GM23338 (cell line): ENCODE results near the gene BRF1. TPM values are rescaled to one million over a fixed set of nuclear protein-coding genes. Genes with fewer than 3 reads are reported as not detected.
A peak's percentile ranks its signal among the peaks of the same experiment; 100 is the strongest.

ENCODE experiments used
- ATAC-seq: fragments of 200-7000 bp; cut with Tn5 transposase; 3 replicates; pipeline ENCODE4 v1.9.1; 2020
- DNase-seq: peaks from one replicate; pipeline ENCODE4 v3.0.0-alpha.2; 2015; ENCODE audit warnings: low spot score
- H2AFZ ChIP-seq: fragments of 200-600 bp; sonication (generic); 2 replicates; pipeline ENCODE4 v1.8.0; 2016; ENCODE audit warnings: antibody characterized with exemption, mild to moderate bottlenecking, moderate library complexity
- H3F3A ChIP-seq: fragments of 200-600 bp; sonication (generic); replicated peaks from 2 replicates; pipeline ENCODE4 v1.8.0; 2017; ENCODE audit warnings: antibody characterized with exemption, mixed run types, low read depth
- H3K27ac ChIP-seq: fragments of 200-600 bp; sonication (generic); 2 replicates; pipeline ENCODE4 v1.6.1; 2016; ENCODE audit warnings: low read depth
- H3K27me3 ChIP-seq: fragments of 200-600 bp; sonication (generic); 2 replicates; pipeline ENCODE4 v1.8.0; 2016; ENCODE audit warnings: mild to moderate bottlenecking, mixed run types, moderate library complexity; ENCODE audit not compliant: insufficient read depth
- H3K36me3 ChIP-seq: fragments of 200-600 bp; sonication (generic); 2 replicates; pipeline ENCODE4 v1.8.0; 2016; ENCODE audit warnings: mild to moderate bottlenecking; ENCODE audit not compliant: insufficient read depth
- H3K4me1 ChIP-seq: fragments of 200-600 bp; sonication (generic); 2 replicates; pipeline ENCODE4 v1.8.0; 2016; ENCODE audit warnings: mild to moderate bottlenecking, moderate library complexity; ENCODE audit not compliant: insufficient read depth
- H3K4me2 ChIP-seq: fragments of 200-600 bp; sonication (generic); 2 replicates; pipeline ENCODE4 v1.7.1; 2017; ENCODE audit warnings: mixed run types
- H3K4me3 ChIP-seq: fragments of 200-600 bp; sonication (generic); 2 replicates; pipeline ENCODE4 v1.6.1; 2016; ENCODE audit warnings: mixed run types
- H3K79me2 ChIP-seq: fragments of 200-600 bp; sonication (generic); replicated peaks from 2 replicates; pipeline ENCODE4 v1.8.0; 2017; ENCODE audit warnings: mild to moderate bottlenecking; ENCODE audit not compliant: insufficient read depth
- H3K9me2 ChIP-seq: fragments of 200-600 bp; sonication (generic); 2 replicates; pipeline ENCODE4 v1.8.0; 2017; ENCODE audit not compliant: insufficient read depth
- H4K20me1 ChIP-seq: fragments of 200-600 bp; sonication (generic); replicated peaks from 2 replicates; pipeline ENCODE4 v1.8.0; 2017; ENCODE audit warnings: mild to moderate bottlenecking; ENCODE audit not compliant: insufficient read depth
- H3K27ac Mint-ChIP-seq: 2 replicates; pipeline ENCODE4 v1.8.0; 2020; ENCODE audit warnings: inconsistent platforms, mild to moderate bottlenecking, moderate library complexity, mixed read lengths
- H3K27me3 Mint-ChIP-seq: 3 replicates; pipeline ENCODE4 v1.8.0; 2022; ENCODE audit warnings: low read depth, mild to moderate bottlenecking, moderate library complexity, mixed read lengths, inconsistent platforms; ENCODE audit not compliant: insufficient read depth, poor library complexity
- H3K36me3 Mint-ChIP-seq: 3 replicates; pipeline ENCODE4 v1.8.0; 2021; ENCODE audit warnings: low read depth, mild to moderate bottlenecking, inconsistent platforms, moderate library complexity, mixed read lengths
- H3K4me1 Mint-ChIP-seq: 3 replicates; pipeline ENCODE4 v1.8.0; 2020; ENCODE audit warnings: mild to moderate bottlenecking, inconsistent platforms, mixed read lengths
- H3K4me3 Mint-ChIP-seq: 3 replicates; pipeline ENCODE4 v1.8.0; 2021; ENCODE audit warnings: moderate library complexity, mild to moderate bottlenecking, inconsistent platforms, mixed read lengths
- H3K9me3 Mint-ChIP-seq: 3 replicates; pipeline ENCODE4 v1.8.0; 2020; ENCODE audit warnings: moderate library complexity, mild to moderate bottlenecking, inconsistent platforms, mixed read lengths
- CREB1 ChIP-seq: fragments of 250-450 bp; sonication (Bioruptor Pico); IDR thresholded peaks from 2 replicates; pipeline ENCODE4 v1.5.0; 2020; ENCODE audit warnings: low read depth, mild to moderate bottlenecking, moderate library complexity
- ETS1 ChIP-seq: IDR thresholded peaks from 2 replicates; pipeline ENCODE4 v1.6.1; 2016; ENCODE audit warnings: antibody characterized with exemption
- EZH2 ChIP-seq: fragments of 200-600 bp; sonication (generic); IDR thresholded peaks from one replicate; pipeline ENCODE4 v1.8.0; 2017; ENCODE audit warnings: antibody characterized with exemption, mild to moderate bottlenecking, low read depth; ENCODE audit not compliant: unreplicated experiment
- EZH2phosphoT487 ChIP-seq: fragments of 200-600 bp; sonication (generic); IDR thresholded peaks from one replicate; pipeline ENCODE4 v1.8.1; 2018; ENCODE audit warnings: antibody characterized with exemption; ENCODE audit not compliant: unreplicated experiment
- JUNB ChIP-seq: IDR thresholded peaks from one replicate; pipeline ENCODE4 v1.6.1; 2016; ENCODE audit warnings: antibody characterized with exemption; ENCODE audit not compliant: unreplicated experiment
- NANOG ChIP-seq: IDR thresholded peaks from 2 replicates; pipeline ENCODE4 v1.6.1; 2016; ENCODE audit warnings: antibody characterized with exemption, borderline replicate concordance
- POLR2AphosphoS5 ChIP-seq: IDR thresholded peaks from 2 replicates; pipeline ENCODE4 v1.6.1; 2016; ENCODE audit warnings: antibody characterized with exemption, low read depth
- STAT1 ChIP-seq: IDR thresholded peaks from one replicate; pipeline ENCODE4 v1.6.1; 2016; ENCODE audit warnings: antibody characterized with exemption; ENCODE audit not compliant: unreplicated experiment
- ZNF114 ChIP-seq: fragments of 250-450 bp; sonication (Bioruptor Pico); IDR thresholded peaks from 2 replicates; pipeline ENCODE4 v1.5.0; 2020; ENCODE audit warnings: mild to moderate bottlenecking, moderate library complexity
- ZNF331 ChIP-seq: fragments of 250-450 bp; sonication (Bioruptor Pico); IDR thresholded peaks from 2 replicates; pipeline ENCODE4 v1.5.0; 2020; ENCODE audit warnings: low read depth, mild to moderate bottlenecking, moderate library complexity
- polyA plus RNA-seq: library from polyadenylated mRNA; unstranded; fragments of >200 nt; fragmentation: Nextera tagmentation; extraction: Ambion mirVana; gene quantifications from 2 replicates; pipeline ENCODE4 v1.2.1, GENCODE V29; 2016
- total RNA-seq: library from RNA; depleted of rRNA; stranded (reverse); fragments of >200 nt; shearing (Covaris generic); gene quantifications from 2 replicates; pipeline ENCODE4 v1.2.3, GENCODE V29; 2014
- TF ChIP-seq, protein P1 (sequence below): fragments of 250-450 bp; sonication (Bioruptor Pico); IDR thresholded peaks from 2 replicates; pipeline ENCODE4 v1.5.0; 2020; ENCODE audit warnings: mild to moderate bottlenecking, moderate library complexity
- TF ChIP-seq, protein P2 (sequence below), 2 experiments: fragments of 200-600 bp in 1 of 2; sonication (generic) in 1 of 2; conservative IDR thresholded peaks; 2 replicates each; pipeline versions ENCODE4 v1.5.1 to v1.6.1; 2016 to 2017; ENCODE audit warnings: antibody characterized with exemption in 2 of 2, low read depth in 2 of 2, mild to moderate bottlenecking in 2 of 2, moderate library complexity in 1 of 2
- TF ChIP-seq, protein P3 (sequence below): IDR thresholded peaks from one replicate; pipeline ENCODE4 v1.6.1; 2018; ENCODE audit warnings: antibody characterized with exemption; ENCODE audit not compliant: unreplicated experiment

BRF1 gene
- total and polyA plus RNA-seq, 2 experiments from 2014 or later = 8.6 to 29.9 TPM

- H3K4me3 Mint-ChIP-seq = peak overlapping the region; percentile 78; the same call in 2 of the 3 replicates
- Histone ChIP-seq H3K36me3 (no peaks in the 10 kb centered on the region), H4K20me1 (peaks cover 6% of the 10 kb centered on the region), H2AFZ (no peak overlapping the region), H3K4me3 (no peak overlapping the region), H3K79me2 (peaks cover 8% of the 10 kb centered on the region; the same call in 1 of the 2 replicates), H3K9me2 (no peaks in the 10 kb centered on the region), H3F3A (0 out of 2 replicates have a peak, but pooled peaks cover 15% of the 10 kb centered on the region), H3K27ac (no peak overlapping the region), H3K4me1 (no peaks in the 10 kb centered on the region), H3K4me2 (no peak overlapping the region), H3K27me3 (no peaks in the 10 kb centered on the region)
- no peak for TF ChIP-seq STAT1
- TF ChIP-seq, protein P1, sequence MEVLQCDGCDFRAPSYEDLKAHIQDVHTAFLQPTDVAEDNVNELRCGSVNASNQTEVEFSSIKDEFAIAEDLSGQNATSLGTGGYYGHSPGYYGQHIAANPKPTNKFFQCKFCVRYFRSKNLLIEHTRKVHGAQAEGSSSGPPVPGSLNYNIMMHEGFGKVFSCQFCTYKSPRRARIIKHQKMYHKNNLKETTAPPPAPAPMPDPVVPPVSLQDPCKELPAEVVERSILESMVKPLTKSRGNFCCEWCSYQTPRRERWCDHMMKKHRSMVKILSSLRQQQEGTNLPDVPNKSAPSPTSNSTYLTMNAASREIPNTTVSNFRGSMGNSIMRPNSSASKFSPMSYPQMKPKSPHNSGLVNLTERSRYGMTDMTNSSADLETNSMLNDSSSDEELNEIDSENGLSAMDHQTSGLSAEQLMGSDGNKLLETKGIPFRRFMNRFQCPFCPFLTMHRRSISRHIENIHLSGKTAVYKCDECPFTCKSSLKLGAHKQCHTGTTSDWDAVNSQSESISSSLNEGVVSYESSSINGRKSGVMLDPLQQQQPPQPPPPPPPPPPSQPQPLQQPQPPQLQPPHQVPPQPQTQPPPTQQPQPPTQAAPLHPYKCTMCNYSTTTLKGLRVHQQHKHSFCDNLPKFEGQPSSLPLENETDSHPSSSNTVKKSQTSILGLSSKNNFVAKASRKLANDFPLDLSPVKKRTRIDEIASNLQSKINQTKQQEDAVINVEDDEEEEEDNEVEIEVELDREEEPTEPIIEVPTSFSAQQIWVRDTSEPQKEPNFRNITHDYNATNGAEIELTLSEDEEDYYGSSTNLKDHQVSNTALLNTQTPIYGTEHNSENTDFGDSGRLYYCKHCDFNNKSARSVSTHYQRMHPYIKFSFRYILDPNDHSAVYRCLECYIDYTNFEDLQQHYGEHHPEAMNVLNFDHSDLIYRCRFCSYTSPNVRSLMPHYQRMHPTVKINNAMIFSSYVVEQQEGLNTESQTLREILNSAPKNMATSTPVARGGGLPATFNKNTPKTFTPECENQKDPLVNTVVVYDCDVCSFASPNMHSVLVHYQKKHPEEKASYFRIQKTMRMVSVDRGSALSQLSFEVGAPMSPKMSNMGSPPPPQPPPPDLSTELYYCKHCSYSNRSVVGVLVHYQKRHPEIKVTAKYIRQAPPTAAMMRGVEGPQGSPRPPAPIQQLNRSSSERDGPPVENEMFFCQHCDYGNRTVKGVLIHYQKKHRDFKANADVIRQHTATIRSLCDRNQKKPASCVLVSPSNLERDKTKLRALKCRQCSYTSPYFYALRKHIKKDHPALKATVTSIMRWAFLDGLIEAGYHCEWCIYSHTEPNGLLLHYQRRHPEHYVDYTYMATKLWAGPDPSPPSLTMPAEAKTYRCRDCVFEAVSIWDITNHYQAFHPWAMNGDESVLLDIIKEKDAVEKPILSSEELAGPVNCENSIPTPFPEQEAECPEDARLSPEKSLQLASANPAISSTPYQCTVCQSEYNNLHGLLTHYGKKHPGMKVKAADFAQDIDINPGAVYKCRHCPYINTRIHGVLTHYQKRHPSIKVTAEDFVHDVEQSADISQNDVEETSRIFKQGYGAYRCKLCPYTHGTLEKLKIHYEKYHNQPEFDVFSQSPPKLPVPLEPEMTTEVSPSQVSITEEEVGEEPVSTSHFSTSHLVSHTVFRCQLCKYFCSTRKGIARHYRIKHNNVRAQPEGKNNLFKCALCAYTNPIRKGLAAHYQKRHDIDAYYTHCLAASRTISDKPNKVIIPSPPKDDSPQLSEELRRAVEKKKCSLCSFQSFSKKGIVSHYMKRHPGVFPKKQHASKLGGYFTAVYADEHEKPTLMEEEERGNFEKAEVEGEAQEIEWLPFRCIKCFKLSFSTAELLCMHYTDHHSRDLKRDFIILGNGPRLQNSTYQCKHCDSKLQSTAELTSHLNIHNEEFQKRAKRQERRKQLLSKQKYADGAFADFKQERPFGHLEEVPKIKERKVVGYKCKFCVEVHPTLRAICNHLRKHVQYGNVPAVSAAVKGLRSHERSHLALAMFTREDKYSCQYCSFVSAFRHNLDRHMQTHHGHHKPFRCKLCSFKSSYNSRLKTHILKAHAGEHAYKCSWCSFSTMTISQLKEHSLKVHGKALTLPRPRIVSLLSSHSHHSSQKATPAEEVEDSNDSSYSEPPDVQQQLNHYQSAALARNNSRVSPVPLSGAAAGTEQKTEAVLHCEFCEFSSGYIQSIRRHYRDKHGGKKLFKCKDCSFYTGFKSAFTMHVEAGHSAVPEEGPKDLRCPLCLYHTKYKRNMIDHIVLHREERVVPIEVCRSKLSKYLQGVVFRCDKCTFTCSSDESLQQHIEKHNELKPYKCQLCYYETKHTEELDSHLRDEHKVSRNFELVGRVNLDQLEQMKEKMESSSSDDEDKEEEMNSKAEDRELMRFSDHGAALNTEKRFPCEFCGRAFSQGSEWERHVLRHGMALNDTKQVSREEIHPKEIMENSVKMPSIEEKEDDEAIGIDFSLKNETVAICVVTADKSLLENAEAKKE (CRISPR knock-in tag) = no peak
- TF ChIP-seq JUNB = no peak
- no peak for TF ChIP-seq ZNF331
- no peak for TF ChIP-seq ZNF114 (CRISPR knock-in tag)
- TF ChIP-seq EZH2phosphoT487 = no peak
- TF ChIP-seq CREB1 = no peak
- TF ChIP-seq, protein P2, sequence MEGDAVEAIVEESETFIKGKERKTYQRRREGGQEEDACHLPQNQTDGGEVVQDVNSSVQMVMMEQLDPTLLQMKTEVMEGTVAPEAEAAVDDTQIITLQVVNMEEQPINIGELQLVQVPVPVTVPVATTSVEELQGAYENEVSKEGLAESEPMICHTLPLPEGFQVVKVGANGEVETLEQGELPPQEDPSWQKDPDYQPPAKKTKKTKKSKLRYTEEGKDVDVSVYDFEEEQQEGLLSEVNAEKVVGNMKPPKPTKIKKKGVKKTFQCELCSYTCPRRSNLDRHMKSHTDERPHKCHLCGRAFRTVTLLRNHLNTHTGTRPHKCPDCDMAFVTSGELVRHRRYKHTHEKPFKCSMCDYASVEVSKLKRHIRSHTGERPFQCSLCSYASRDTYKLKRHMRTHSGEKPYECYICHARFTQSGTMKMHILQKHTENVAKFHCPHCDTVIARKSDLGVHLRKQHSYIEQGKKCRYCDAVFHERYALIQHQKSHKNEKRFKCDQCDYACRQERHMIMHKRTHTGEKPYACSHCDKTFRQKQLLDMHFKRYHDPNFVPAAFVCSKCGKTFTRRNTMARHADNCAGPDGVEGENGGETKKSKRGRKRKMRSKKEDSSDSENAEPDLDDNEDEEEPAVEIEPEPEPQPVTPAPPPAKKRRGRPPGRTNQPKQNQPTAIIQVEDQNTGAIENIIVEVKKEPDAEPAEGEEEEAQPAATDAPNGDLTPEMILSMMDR (conservative IDR thresholded peaks at IDR 0.05; ENCODE audit: low read depth in 2 of 2) = no peak
- no peak for TF ChIP-seq ETS1
- no peak for TF ChIP-seq NANOG
- TF ChIP-seq, protein P3, sequence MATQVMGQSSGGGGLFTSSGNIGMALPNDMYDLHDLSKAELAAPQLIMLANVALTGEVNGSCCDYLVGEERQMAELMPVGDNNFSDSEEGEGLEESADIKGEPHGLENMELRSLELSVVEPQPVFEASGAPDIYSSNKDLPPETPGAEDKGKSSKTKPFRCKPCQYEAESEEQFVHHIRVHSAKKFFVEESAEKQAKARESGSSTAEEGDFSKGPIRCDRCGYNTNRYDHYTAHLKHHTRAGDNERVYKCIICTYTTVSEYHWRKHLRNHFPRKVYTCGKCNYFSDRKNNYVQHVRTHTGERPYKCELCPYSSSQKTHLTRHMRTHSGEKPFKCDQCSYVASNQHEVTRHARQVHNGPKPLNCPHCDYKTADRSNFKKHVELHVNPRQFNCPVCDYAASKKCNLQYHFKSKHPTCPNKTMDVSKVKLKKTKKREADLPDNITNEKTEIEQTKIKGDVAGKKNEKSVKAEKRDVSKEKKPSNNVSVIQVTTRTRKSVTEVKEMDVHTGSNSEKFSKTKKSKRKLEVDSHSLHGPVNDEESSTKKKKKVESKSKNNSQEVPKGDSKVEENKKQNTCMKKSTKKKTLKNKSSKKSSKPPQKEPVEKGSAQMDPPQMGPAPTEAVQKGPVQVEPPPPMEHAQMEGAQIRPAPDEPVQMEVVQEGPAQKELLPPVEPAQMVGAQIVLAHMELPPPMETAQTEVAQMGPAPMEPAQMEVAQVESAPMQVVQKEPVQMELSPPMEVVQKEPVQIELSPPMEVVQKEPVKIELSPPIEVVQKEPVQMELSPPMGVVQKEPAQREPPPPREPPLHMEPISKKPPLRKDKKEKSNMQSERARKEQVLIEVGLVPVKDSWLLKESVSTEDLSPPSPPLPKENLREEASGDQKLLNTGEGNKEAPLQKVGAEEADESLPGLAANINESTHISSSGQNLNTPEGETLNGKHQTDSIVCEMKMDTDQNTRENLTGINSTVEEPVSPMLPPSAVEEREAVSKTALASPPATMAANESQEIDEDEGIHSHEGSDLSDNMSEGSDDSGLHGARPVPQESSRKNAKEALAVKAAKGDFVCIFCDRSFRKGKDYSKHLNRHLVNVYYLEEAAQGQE = no peak
- TF ChIP-seq EZH2 = no peak
- no peak for TF ChIP-seq POLR2AphosphoS5
- no peaks in the 10 kb centered on the region; the same call in 2 of the 3 replicates for H3K4me1 Mint-ChIP-seq
- DNase-seq (no peak), ATAC-seq (no peak)
- H3K9me3 Mint-ChIP-seq = no peaks in the 10 kb centered on the region
- peaks cover 15% of the 10 kb centered on the region for H3K27me3 Mint-ChIP-seq
- no peak overlapping the region for H3K27ac Mint-ChIP-seq
- peaks cover 16% of the 10 kb centered on the region for H3K36me3 Mint-ChIP-seq
These were observed 53.8 kb downstream of the BRF1 start for GRCh38 chr14:105247026-105247425.
